Dermis microvascular lymphatic vessel endothelial cell (primary cell): ENCODE measurements around the gene CHN2. TPM values are rescaled to one million over a fixed set of nuclear protein-coding genes. Genes with fewer than 3 reads are reported as not detected.

Source experiments
- DNase-seq, 2 donors: peaks; one replicate each; pipeline versions ENCODE4 v3.0.0 to v3.0.0-alpha.2; 2010; ENCODE audit warnings: low read depth in 2 of 2
- total RNA-seq: library from RNA; depleted of rRNA; stranded (reverse); fragments of >200 nt; gene quantifications from 2 replicates; pipeline ENCODE4 v1.2.1, GENCODE V29; 2014

The CHN2 gene
- total RNA-seq, 1 donor from 2014 or later = 0.90 TPM

- no peak for DNase-seq
Observed at GRCh38 chr7:29422829-29423228, 228.3 kb downstream of the CHN2 start.

- DNase-seq = no peak
Observed at GRCh38 chr7:29424295-29424983, 229.9 kb downstream of the CHN2 start.

GRCh38 chr7:29424984-29425309, 230.4 kb downstream of the CHN2 start:
- no peak for DNase-seq

GRCh38 chr7:29426587-29426986, 232.0 kb downstream of the CHN2 start:
- DNase-seq = no peak

GRCh38 chr7:29429401-29429800, 234.8 kb downstream of the CHN2 start:
- no peak for DNase-seq

- no peak for DNase-seq
Observed at GRCh38 chr7:29430279-29430949, 235.8 kb downstream of the CHN2 start.

- DNase-seq = no peak
Observed at GRCh38 chr7:29431686-29432085, 237.1 kb downstream of the CHN2 start.

- DNase-seq = no peak
Observed at GRCh38 chr7:29432721-29433120, 238.1 kb downstream of the CHN2 start.

- no peak for DNase-seq
Observed at GRCh38 chr7:29434380-29434768, 239.8 kb downstream of the CHN2 start.

- DNase-seq = no peak
Observed at GRCh38 chr7:29435167-29435566, 240.6 kb downstream of the CHN2 start.

- no peak for DNase-seq
Observed at GRCh38 chr7:29435902-29436301, 241.3 kb downstream of the CHN2 start.

GRCh38 chr7:29442146-29442545, 247.6 kb downstream of the CHN2 start:
- DNase-seq = no peak

GRCh38 chr7:29443552-29443951, 249.0 kb downstream of the CHN2 start:
- DNase-seq = no peak

GRCh38 chr7:29444267-29444666, 249.7 kb downstream of the CHN2 start:
- no peak for DNase-seq

GRCh38 chr7:29445736-29446135, 251.2 kb downstream of the CHN2 start:
- no peak for DNase-seq

GRCh38 chr7:29447828-29448227, 253.3 kb downstream of the CHN2 start:
- no peak for DNase-seq

GRCh38 chr7:29449569-29450260, 255.1 kb downstream of the CHN2 start:
- no peak for DNase-seq

- no peak for DNase-seq
Observed at GRCh38 chr7:29453021-29453420, 258.4 kb downstream of the CHN2 start.

- no peak for DNase-seq
Observed at GRCh38 chr7:29454464-29454863, 259.9 kb downstream of the CHN2 start.

- DNase-seq = no peak
Observed at GRCh38 chr7:29454899-29455451, 260.4 kb downstream of the CHN2 start.

- DNase-seq = no peak
Observed at GRCh38 chr7:29457141-29457561, 262.6 kb downstream of the CHN2 start.

- DNase-seq = no peak
Observed at GRCh38 chr7:29457565-29458011, 263.0 kb downstream of the CHN2 start.
